Measurements from ENCODE around the gene IRF2BPL. TPM values are rescaled to one million over a fixed set of nuclear protein-coding genes. Genes with fewer than 3 reads are reported as not detected.

Gene IRF2BPL
- total RNA-seq, 2 experiments from 2014 or later = 70.9 to 71.8 TPM

DNA sequence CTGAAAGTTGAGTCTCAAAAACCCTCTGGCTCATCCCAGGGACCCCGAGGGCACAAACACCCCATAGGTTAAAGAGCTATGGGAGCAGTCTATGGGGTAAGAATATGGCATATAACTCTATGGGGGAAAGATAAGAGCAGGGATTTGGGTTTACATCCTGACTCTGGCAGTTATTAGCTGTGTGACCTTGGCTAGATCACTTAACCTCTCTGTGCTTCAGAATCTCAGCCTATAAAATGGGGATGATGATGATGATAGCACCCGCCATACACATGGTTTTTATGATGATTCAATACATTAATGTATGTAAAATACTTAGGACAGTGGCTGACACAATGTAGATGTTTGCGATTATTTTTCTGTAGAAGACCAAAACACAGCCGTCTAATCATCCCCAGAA is 26.2 kb downstream of the IRF2BPL start:
- DNase-seq = no peak
- Mint-ChIP-seq H3K27me3 (no peaks in the 10 kb centered on the region), H3K4me1 (ENCODE audit: low read depth) (peaks cover 9% of the 10 kb centered on the region), H3K27ac (no peak overlapping the region), H3K36me3 (ENCODE audit: low read depth) (no peaks in the 10 kb centered on the region), H3K4me3 (no peak overlapping the region), H3K9me3 (no peaks in the 10 kb centered on the region)
- ATAC-seq (ENCODE audit: poor library complexity) = no peak
- intact Hi-C loops (cut with DNase I, micrococcal nuclease) = no loop called here
- H3K27ac ChIP-seq (ENCODE audit: low read depth in 1 of 2, low read length in 2 of 2) = no peak overlapping the region
- no peaks in the 10 kb centered on the region for H3K36me3 ChIP-seq (ENCODE audit: insufficient read depth, low read length)
- POLR2A ChIA-PET = no interaction called here
- CTCF ChIA-PET = no interaction called here
- peaks cover 10% of the 10 kb centered on the region for H3K4me1 ChIP-seq (ENCODE audit: insufficient read depth, low read length)
- H3K4me3 ChIP-seq (ENCODE audit: low read length) = no peak overlapping the region
- H3K9me3 ChIP-seq (ENCODE audit: control insufficient read depth in 1 of 2, insufficient read depth in 1 of 2, low read length in 2 of 2) = no peaks in the 10 kb centered on the region
- no peaks in the 10 kb centered on the region for H3K27me3 ChIP-seq (ENCODE audit: control insufficient read depth in 1 of 2, insufficient read depth in 2 of 2, low read length in 2 of 2)
- TF ChIP-seq, protein P1, sequence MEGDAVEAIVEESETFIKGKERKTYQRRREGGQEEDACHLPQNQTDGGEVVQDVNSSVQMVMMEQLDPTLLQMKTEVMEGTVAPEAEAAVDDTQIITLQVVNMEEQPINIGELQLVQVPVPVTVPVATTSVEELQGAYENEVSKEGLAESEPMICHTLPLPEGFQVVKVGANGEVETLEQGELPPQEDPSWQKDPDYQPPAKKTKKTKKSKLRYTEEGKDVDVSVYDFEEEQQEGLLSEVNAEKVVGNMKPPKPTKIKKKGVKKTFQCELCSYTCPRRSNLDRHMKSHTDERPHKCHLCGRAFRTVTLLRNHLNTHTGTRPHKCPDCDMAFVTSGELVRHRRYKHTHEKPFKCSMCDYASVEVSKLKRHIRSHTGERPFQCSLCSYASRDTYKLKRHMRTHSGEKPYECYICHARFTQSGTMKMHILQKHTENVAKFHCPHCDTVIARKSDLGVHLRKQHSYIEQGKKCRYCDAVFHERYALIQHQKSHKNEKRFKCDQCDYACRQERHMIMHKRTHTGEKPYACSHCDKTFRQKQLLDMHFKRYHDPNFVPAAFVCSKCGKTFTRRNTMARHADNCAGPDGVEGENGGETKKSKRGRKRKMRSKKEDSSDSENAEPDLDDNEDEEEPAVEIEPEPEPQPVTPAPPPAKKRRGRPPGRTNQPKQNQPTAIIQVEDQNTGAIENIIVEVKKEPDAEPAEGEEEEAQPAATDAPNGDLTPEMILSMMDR (IDR thresholded peaks at IDR 0.05) = no peak

DNA sequence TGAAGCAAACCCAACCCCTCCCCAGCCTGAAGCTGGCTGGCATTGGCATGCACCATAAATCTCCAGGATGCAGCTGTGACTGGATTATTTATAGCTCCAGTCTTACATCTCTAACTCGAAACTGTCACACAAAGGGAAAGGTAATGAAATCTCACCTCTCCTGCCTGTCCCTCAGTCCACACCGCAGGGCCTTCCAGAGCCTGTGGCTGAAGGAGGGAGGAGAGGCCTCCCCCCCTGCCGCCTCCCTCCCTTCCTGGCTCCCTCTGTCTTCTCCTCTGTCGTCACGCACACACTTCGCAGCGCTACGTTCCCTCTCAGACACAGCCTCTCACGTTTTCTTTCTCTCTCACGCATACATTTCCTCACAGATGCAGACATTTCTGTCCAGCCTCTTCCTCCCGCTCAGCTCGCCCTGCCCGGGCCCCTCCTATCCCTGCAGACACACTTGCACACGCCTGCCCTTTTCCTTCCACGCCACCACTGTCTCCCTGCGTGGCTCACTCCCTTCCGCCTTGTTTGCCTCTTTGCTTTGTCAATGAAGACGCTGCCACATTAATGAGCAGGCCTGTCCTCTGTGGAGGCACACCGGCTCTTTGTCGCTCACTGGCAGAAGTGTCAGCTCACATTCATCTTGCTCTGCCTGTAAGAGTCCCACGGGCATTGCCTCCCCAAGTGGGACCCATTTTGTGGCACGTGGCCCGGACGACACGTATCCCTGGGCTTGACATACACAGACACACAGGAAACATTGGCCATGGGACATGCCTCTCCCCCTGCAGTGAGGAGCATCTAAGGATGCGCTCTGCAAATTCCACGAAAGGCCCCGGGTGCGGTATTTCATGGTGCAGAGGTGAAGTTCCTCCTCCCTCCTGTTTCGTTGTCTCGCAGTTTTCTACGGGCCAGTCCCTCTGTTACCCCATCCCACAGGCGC is 27.9 kb downstream of the IRF2BPL start:
- Mint-ChIP-seq H3K36me3 (ENCODE audit: low read depth) (no peaks in the 10 kb centered on the region), H3K9me3 (no peaks in the 10 kb centered on the region), H3K27me3 (no peaks in the 10 kb centered on the region), H3K27ac (peak overlapping the region; percentile 12), H3K4me1 (ENCODE audit: low read depth) (peaks cover 9% of the 10 kb centered on the region), H3K4me3 (peak overlapping the region; percentile 55)
- intact Hi-C loops (cut with DNase I, micrococcal nuclease) = no loop called here
- H3K27me3 ChIP-seq (ENCODE audit: control insufficient read depth in 1 of 2, insufficient read depth in 2 of 2, low read length in 2 of 2) = no peaks in the 10 kb centered on the region
- H3K9me3 ChIP-seq (ENCODE audit: control insufficient read depth in 1 of 2, insufficient read depth in 1 of 2, low read length in 2 of 2) = no peaks in the 10 kb centered on the region
- peak in 3 of 14 experiments; percentile 14 to 65 (median 59) for DNase-seq
- peaks cover 10% of the 10 kb centered on the region for H3K4me1 ChIP-seq (ENCODE audit: insufficient read depth, low read length)
- TF ChIP-seq, protein P1 (IDR thresholded peaks at IDR 0.05) = no peak
- H3K27ac ChIP-seq (ENCODE audit: low read depth in 1 of 2, low read length in 2 of 2) = no peak overlapping the region
- peak; percentile 78 for ATAC-seq (ENCODE audit: poor library complexity)
- peak overlapping the region; percentile 14 for H3K4me3 ChIP-seq (ENCODE audit: low read length)
- POLR2A ChIA-PET = interaction anchor here (1.0 to 1.3 kb wide), 2 partner anchors 28 to 39 kb away, joined by 3 to 4 read pairs; partner anchors contain the start of gene IRF2BPL
- CTCF ChIA-PET = no interaction called here
- H3K36me3 ChIP-seq (ENCODE audit: insufficient read depth, low read length) = no peaks in the 10 kb centered on the region

DNA sequence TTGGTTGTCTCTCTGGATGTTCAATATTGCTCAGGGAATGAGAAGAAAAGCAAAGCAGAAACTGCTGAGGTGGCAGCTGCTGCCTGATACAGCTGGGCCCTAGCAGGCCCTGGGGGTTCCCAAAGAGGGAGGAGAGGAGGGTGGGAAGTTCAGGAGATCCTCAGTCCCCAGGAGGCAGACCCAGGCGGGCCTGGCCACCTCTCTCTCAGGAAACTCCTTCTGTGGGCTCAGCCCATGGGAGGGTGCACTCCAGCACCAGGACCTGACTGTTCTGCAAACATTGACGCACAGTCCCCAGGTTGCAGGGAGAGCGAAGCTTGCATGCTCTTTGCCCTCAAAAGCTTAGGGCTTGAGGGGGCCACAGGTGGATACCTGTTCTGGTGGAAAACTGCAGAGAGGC is 29.6 kb downstream of the IRF2BPL start:
- no peak overlapping the region for H3K4me3 ChIP-seq (ENCODE audit: low read length)
- Mint-ChIP-seq H3K9me3 (no peaks in the 10 kb centered on the region), H3K4me3 (no peak overlapping the region), H3K27me3 (no peaks in the 10 kb centered on the region), H3K36me3 (ENCODE audit: low read depth) (no peaks in the 10 kb centered on the region), H3K4me1 (ENCODE audit: low read depth) (peaks cover 12% of the 10 kb centered on the region), H3K27ac (no peak overlapping the region)
- ChIA-PET CTCF (no interaction called here), POLR2A (no interaction called here)
- TF ChIP-seq, protein P1 (IDR thresholded peaks at IDR 0.05) = no peak
- no peaks in the 10 kb centered on the region for H3K27me3 ChIP-seq (ENCODE audit: control insufficient read depth in 1 of 2, insufficient read depth in 2 of 2, low read length in 2 of 2)
- DNase-seq = no peak
- H3K4me1 ChIP-seq (ENCODE audit: insufficient read depth, low read length) = peaks cover 10% of the 10 kb centered on the region
- no peaks in the 10 kb centered on the region for H3K9me3 ChIP-seq (ENCODE audit: control insufficient read depth in 1 of 2, insufficient read depth in 1 of 2, low read length in 2 of 2)
- no peak for ATAC-seq (ENCODE audit: poor library complexity)
- intact Hi-C loops (cut with DNase I, micrococcal nuclease) = no loop called here
- H3K36me3 ChIP-seq (ENCODE audit: insufficient read depth, low read length) = no peaks in the 10 kb centered on the region
- H3K27ac ChIP-seq (ENCODE audit: low read depth in 1 of 2, low read length in 2 of 2) = no peak overlapping the region
